Epithelial cell of proximal tubule (primary cell): ENCODE measurements around the gene PATJ. TPM values are rescaled to one million over a fixed set of nuclear protein-coding genes. Genes with fewer than 3 reads are reported as not detected.

Experiments
- DNase-seq: peaks from one replicate; pipeline ENCODE4 v3.0.0-alpha.2; 2011; ENCODE audit warnings: low read depth
- H3K4me3 ChIP-seq: 2 replicates; pipeline ENCODE4 v1.5.1; 2011; ENCODE audit warnings: low read depth, mild to moderate bottlenecking, low read length
- total RNA-seq: library from RNA; depleted of rRNA; stranded (reverse); fragments of >200 nt; gene quantifications from 2 replicates; pipeline ENCODE4 v1.2.3, GENCODE V29; 2015
- TF ChIP-seq, protein P1 (sequence below): conservative IDR thresholded peaks from 2 replicates; pipeline ENCODE4 v1.5.1; 2012; ENCODE audit warnings: low read depth, mild to moderate bottlenecking, low read length

The PATJ gene
- total RNA-seq, 1 donor from 2014 or later: 42.1 TPM

DNA sequence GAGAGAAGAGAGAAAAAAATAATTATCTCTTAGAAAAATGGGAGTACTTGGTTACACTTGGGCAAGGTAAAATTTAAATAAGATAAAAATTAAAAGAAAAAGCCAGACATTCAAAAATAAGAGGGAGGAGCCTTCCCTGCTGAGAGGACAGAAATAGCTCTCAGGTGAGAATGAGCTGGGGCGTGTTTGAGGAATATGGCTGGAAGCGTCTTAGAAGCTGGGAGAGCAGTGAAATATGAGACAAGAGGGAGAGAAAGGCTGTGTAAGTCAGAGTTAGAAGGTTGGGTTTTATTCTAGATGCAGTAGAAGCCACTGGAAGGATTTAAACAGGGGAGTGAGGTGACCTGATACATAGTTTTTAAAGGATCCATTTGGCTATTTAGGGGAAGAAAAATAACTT is 298.2 kb downstream of the PATJ start:
- DNase-seq: no peak

DNA sequence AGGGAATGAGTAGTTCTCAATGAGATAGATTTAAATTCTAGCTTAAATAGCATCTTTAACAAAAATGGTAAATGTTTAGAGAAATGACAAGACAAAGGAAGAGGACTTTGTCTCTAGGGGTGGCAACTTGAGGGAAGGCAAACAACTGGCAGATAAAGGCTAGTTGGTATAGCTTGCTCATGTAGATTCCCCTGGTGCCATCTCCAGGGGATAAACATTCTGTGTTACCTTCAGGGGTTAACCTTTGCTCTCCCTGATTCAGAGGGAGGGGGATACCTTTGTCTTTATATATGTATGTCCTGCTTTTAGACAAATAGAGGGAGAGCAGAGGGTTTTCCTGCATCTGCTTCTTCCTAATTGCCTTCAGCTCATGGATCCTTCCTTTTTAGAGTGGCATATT is 298.7 kb downstream of the PATJ start:
- no peak overlapping the region for H3K4me3 ChIP-seq
- DNase-seq: no peak
- TF ChIP-seq, protein P1, sequence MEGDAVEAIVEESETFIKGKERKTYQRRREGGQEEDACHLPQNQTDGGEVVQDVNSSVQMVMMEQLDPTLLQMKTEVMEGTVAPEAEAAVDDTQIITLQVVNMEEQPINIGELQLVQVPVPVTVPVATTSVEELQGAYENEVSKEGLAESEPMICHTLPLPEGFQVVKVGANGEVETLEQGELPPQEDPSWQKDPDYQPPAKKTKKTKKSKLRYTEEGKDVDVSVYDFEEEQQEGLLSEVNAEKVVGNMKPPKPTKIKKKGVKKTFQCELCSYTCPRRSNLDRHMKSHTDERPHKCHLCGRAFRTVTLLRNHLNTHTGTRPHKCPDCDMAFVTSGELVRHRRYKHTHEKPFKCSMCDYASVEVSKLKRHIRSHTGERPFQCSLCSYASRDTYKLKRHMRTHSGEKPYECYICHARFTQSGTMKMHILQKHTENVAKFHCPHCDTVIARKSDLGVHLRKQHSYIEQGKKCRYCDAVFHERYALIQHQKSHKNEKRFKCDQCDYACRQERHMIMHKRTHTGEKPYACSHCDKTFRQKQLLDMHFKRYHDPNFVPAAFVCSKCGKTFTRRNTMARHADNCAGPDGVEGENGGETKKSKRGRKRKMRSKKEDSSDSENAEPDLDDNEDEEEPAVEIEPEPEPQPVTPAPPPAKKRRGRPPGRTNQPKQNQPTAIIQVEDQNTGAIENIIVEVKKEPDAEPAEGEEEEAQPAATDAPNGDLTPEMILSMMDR: no peak

More for the DNA sequence above, 298.2 kb downstream of the PATJ start:
- H3K4me3 ChIP-seq: no peak overlapping the region
- TF ChIP-seq, protein P1: no peak

DNA sequence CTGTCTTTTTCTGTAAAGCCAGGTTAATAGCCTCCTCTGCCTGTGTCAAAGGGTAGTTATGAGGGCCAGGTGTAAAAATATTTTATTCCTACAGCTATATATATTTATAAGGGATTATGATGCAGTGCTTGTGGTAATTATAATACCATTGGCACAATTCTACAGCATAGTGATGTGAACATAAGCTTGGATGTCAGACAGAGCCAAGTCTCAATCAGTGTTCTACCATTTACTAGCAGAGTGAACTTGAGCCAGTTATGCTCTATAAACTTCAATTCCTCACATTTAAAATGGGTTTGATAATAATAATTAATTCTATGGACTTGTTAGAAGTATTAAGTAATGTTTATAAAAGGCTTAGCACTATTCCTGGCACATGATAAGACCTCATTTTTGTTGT is 300.9 kb downstream of the PATJ start:
- no peak overlapping the region for H3K4me3 ChIP-seq
- no peak for DNase-seq
- TF ChIP-seq, protein P1: no peak

DNA sequence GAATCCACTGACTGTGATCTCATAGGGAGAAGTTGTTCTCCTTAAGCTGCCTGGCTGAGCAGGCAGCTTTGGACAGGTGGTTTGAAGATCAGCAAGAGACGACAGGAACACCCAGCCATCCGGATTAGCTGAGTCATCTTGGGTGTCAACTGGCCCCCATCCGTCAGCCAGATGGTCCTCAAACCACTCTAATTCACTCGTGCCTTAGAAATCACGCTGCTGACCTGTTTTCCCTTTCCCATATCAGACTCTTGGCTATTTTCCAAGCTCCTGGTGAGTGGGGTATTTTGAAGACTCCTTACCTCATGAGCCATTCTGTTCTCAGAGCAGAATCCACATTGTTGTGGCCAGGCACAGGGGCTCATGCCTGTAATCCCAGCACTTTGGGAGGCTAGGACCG is 303.3 kb downstream of the PATJ start:
- no peak overlapping the region for H3K4me3 ChIP-seq
- TF ChIP-seq, protein P1: no peak
- DNase-seq: no peak

DNA sequence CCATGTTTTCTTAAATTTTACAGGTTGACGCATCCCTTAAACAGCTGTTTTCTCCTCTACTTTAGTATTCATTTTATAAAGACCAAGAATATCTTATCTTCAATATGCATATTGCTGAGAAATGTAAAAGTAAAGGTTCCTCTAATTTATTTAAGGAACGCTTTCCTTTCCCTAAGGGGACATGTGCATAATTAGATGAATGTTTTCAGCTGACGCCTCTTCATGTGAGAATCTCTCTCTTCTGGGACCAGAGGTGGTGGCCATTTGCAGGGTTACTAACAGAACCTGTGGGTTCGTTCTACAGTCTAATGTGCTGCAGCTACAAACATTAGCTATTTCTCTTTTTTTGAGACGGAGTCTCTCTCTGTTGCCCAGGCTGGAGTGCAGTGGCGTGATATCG is 304.6 kb downstream of the PATJ start:
- TF ChIP-seq, protein P1: no peak
- no peak for DNase-seq
- H3K4me3 ChIP-seq: no peak overlapping the region

DNA sequence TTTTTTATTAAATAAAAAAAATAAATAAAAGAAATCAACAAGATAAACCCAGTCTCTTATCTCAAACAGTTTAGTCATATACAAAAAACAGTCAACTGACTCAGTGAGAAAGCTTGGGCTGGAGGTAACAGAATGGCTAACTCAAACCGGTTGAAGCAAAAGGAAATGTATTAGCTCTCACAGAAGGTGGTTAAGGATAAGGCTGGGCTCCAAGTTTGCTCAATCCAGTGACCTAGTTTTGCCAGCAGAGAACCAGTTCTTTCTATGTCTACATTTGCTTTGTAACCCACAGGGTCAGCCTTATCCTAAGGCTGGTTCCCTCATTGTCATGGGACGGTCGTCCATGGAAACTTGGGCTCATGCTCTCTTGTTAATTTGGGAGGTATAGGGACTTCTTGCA is 307.9 kb downstream of the PATJ start:
- TF ChIP-seq, protein P1: no peak
- DNase-seq: no peak
- H3K4me3 ChIP-seq: no peak overlapping the region

DNA sequence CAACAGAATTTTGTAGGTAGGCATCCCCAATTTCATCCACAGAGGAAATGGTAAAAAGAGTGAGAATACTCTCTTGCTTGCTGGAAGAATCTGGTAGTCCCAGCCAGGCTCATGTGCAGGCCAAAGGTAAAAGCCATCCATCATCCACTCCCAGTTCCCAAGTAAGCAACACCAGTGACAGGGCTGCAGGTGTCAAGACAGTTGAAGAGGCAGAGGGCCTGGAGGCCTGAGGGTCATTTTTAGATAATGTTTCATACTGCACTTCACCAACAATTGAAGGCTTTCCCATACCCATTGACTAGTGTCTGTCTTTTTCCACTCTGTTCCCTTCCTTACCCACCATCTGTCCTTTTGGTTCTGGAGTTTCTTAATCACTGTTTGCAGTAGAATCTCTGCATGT is 310.7 kb downstream of the PATJ start:
- TF ChIP-seq, protein P1: no peak
- DNase-seq: no peak

More for the DNA sequence above, 310.7 kb downstream of the PATJ start:
- no peak overlapping the region for H3K4me3 ChIP-seq
